ENCODE results near the gene SDK1.

DNA sequence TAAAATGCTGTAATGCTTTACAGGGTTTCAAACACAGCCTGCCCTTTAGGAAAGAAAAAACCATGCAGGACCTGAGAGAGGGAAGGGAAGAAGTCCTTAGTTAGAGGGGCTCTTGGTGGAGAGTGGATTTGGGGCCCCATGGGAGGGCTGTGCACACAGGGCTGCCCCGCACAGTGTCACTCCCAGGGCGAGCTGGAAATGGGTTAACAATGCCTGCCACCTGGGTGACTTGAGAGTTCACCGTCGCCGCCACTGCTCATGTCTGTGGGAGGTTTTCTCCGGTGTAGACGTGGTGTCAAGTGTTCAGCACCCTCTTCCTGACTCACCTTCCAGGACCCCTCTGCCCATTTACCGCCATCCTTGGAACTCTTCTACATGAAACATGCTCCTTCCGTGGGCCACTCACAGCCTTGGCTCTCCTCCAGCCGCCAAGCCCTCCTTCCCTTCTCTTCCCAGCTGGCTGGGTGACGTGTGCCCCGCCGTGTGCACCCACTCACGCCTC is 686.4 kb downstream of the SDK1 start:
- no peak for TF ChIP-seq POLR2A (IDR thresholded peaks at IDR 0.05)
- TF ChIP-seq, protein P1, sequence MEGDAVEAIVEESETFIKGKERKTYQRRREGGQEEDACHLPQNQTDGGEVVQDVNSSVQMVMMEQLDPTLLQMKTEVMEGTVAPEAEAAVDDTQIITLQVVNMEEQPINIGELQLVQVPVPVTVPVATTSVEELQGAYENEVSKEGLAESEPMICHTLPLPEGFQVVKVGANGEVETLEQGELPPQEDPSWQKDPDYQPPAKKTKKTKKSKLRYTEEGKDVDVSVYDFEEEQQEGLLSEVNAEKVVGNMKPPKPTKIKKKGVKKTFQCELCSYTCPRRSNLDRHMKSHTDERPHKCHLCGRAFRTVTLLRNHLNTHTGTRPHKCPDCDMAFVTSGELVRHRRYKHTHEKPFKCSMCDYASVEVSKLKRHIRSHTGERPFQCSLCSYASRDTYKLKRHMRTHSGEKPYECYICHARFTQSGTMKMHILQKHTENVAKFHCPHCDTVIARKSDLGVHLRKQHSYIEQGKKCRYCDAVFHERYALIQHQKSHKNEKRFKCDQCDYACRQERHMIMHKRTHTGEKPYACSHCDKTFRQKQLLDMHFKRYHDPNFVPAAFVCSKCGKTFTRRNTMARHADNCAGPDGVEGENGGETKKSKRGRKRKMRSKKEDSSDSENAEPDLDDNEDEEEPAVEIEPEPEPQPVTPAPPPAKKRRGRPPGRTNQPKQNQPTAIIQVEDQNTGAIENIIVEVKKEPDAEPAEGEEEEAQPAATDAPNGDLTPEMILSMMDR (IDR thresholded peaks at IDR 0.05 in 4 of 5, conservative IDR thresholded peaks at IDR 0.05 in 1 of 5) = no peak
